ENCODE measurements around the gene PRDM15. TPM values are rescaled to one million over a fixed set of nuclear protein-coding genes. Genes with fewer than 3 reads are reported as not detected.

PRDM15 gene
- total RNA-seq, 1 donor from 2014 or later, result 10.2 TPM

DNA sequence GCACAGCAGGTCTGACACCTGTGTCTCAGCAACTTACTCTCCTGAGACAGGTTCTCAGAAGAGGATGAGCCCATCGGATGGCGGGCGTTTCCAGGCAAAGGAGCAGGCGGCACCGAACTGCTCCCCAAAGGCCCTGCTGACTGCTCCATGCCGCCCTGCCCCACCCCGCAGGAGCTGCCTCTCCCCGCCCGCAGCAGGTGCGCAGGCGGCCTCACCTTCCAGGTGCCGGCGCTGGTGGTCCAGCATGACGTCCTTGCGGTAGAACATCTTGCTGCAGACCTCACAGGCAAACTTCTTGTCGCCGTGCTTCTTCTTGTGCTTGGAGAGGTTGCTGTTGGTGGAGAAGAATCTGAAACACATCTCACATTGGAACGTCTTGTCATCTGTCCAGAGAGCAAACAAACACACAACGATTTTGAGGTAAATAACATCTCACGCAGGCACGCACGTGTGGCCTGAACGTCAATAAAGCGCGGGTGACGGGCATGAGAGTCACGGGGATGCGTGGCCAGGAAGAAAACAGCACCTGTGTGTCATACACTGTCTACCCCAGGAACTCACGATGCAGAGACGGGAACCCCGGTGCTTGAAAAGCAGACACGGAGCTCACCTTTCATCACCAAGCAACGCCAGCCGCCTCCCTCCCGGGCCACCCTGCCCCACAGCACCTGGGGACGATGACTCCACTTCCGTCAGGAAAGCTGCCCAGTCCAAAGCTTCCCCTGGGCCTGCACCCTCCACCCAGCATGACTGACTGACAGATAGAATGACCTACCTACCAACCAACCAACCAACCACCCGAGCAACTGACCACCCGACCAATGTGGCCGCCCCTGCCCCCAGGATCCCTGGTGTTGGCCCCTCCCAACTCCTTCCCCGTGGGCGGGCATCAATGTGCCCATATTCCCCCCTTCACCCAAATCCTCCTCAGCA is 50.9 kb downstream of the PRDM15 start:
- Mint-ChIP-seq H3K27me3 (ENCODE audit: unreplicated experiment) (no peaks in the 10 kb centered on the region), H3K4me1 (ENCODE audit: low read depth, unreplicated experiment) (no peaks in the 10 kb centered on the region), H3K27ac (ENCODE audit: unreplicated experiment) (no peak overlapping the region), H3K9me3 (ENCODE audit: unreplicated experiment) (no peaks in the 10 kb centered on the region), H3K36me3 (ENCODE audit: unreplicated experiment) (no peaks in the 10 kb centered on the region), H3K4me3 (ENCODE audit: unreplicated experiment) (no peak overlapping the region)
- TF ChIP-seq, protein P1, sequence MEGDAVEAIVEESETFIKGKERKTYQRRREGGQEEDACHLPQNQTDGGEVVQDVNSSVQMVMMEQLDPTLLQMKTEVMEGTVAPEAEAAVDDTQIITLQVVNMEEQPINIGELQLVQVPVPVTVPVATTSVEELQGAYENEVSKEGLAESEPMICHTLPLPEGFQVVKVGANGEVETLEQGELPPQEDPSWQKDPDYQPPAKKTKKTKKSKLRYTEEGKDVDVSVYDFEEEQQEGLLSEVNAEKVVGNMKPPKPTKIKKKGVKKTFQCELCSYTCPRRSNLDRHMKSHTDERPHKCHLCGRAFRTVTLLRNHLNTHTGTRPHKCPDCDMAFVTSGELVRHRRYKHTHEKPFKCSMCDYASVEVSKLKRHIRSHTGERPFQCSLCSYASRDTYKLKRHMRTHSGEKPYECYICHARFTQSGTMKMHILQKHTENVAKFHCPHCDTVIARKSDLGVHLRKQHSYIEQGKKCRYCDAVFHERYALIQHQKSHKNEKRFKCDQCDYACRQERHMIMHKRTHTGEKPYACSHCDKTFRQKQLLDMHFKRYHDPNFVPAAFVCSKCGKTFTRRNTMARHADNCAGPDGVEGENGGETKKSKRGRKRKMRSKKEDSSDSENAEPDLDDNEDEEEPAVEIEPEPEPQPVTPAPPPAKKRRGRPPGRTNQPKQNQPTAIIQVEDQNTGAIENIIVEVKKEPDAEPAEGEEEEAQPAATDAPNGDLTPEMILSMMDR (IDR thresholded peaks at IDR 0.05; ENCODE audit: partially characterized antibody, unreplicated experiment), result no peak
- no peak for DNase-seq

DNA sequence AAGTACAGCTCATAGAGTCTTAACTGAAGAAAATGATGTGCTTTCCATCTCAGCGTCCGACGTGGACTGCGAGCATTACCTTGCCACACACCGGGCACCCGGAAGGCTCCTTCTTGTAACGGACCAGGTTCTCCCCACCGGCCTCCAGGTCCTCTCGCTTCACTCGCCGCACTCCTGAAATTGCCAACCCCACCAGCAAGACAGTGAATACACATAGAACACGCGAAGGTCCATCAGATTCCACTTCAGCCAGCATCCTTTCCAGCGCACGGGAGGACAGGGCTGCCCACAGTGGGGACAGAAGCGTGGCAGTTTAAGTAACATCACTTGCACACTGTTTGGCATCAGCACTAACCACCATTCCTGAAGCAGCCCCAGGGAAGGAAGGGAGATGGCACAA is 53.3 kb downstream of the PRDM15 start:
- no peaks in the 10 kb centered on the region for H3K4me1 Mint-ChIP-seq (ENCODE audit: low read depth, unreplicated experiment)
- no peaks in the 10 kb centered on the region for H3K27me3 Mint-ChIP-seq (ENCODE audit: unreplicated experiment)
- no peak overlapping the region for H3K4me3 Mint-ChIP-seq (ENCODE audit: unreplicated experiment)
- DNase-seq, result no peak
- H3K9me3 Mint-ChIP-seq (ENCODE audit: unreplicated experiment), result no peaks in the 10 kb centered on the region
- H3K27ac Mint-ChIP-seq (ENCODE audit: unreplicated experiment), result no peak overlapping the region
- H3K36me3 Mint-ChIP-seq (ENCODE audit: unreplicated experiment), result no peaks in the 10 kb centered on the region
- TF ChIP-seq, protein P1 (IDR thresholded peaks at IDR 0.05; ENCODE audit: partially characterized antibody, unreplicated experiment), result no peak

DNA sequence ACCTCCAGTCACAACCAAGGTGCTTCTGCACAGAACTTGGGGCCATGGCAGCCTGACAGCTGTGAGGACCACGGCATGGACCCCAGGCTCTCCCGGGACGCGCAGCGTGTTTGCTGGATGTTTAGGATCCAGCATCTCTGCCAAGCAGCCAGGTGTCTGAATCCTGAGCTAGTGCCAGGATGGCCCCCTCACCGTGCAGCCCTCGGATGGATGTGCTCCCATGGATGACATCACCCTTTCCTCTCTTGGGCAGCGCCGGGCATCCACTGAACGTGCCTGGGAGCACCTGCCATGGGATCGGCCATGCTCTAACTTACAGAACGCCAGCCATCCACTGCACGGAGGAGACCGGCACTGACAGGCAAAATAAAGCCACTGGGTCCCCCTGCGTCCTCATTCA is 53.9 kb downstream of the PRDM15 start:
- H3K36me3 Mint-ChIP-seq (ENCODE audit: unreplicated experiment), result no peaks in the 10 kb centered on the region
- no peaks in the 10 kb centered on the region for H3K4me1 Mint-ChIP-seq (ENCODE audit: low read depth, unreplicated experiment)
- H3K27me3 Mint-ChIP-seq (ENCODE audit: unreplicated experiment), result no peaks in the 10 kb centered on the region
- no peak overlapping the region for H3K4me3 Mint-ChIP-seq (ENCODE audit: unreplicated experiment)
- H3K9me3 Mint-ChIP-seq (ENCODE audit: unreplicated experiment), result no peaks in the 10 kb centered on the region
- H3K27ac Mint-ChIP-seq (ENCODE audit: unreplicated experiment), result no peak overlapping the region
- TF ChIP-seq, protein P1 (IDR thresholded peaks at IDR 0.05; ENCODE audit: partially characterized antibody, unreplicated experiment), result no peak
- no peak for DNase-seq

DNA sequence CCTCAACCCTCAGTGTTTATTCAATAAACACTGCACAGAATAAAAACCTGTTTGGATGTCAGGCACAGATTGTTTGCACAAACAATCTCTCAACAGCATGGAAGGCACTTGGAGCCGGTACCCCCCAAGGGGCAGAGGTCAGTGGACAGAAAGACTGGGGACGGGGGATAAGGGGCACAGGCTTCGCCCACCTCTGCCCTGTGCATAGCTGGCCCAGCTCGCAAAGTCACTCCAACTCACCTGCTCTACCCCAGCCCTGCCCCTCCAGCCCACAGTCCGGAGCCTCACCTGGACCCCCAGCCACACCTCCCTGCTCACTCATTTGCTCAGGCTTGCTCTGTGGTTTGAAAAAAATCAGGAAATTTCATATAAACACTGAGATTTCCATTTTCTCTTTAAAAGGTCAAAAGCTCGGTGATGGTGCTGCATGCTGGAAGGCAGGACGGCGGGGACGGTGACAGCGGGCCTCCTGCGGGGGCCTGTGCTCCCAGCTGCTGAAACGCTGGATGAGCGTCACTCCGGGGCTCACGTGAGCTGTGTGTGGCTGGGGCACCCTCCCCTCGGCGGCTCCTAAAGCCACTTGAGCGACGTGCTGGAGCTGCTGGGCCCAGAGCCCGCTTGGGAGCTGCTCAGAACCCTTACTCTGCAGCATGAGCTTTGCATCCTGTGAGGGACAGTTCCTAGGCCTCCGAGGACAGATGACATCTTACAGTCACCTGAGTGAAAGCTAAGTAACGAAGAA is 54.5 kb downstream of the PRDM15 start:
- Mint-ChIP-seq H3K36me3 (ENCODE audit: unreplicated experiment) (no peaks in the 10 kb centered on the region), H3K9me3 (ENCODE audit: unreplicated experiment) (no peaks in the 10 kb centered on the region), H3K4me1 (ENCODE audit: low read depth, unreplicated experiment) (no peaks in the 10 kb centered on the region), H3K4me3 (ENCODE audit: unreplicated experiment) (no peak overlapping the region), H3K27ac (ENCODE audit: unreplicated experiment) (no peak overlapping the region), H3K27me3 (ENCODE audit: unreplicated experiment) (no peaks in the 10 kb centered on the region)
- TF ChIP-seq, protein P1 (IDR thresholded peaks at IDR 0.05; ENCODE audit: partially characterized antibody, unreplicated experiment), result no peak
- DNase-seq, result no peak

DNA sequence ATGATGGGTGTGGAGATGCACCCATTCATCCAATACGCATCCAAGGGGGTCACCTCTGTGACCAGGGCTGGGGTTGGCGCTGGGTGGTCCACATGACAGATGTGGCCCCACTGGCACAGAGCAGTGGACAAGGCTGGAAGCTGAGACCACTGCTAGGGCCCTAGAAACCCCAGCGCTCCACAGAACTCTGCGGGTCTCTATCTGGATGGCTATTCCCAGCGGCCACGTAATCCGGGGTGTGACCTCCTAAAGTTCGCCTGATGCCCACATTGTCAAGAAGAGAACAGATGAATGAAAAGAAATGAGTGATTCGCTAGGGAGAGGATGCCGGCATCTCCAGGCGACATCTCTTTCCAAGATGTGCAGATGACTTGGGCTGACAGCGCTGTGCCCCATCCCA is 55.2 kb downstream of the PRDM15 start:
- TF ChIP-seq, protein P1 (IDR thresholded peaks at IDR 0.05; ENCODE audit: partially characterized antibody, unreplicated experiment), result no peak
- H3K9me3 Mint-ChIP-seq (ENCODE audit: unreplicated experiment), result no peaks in the 10 kb centered on the region
- H3K4me3 Mint-ChIP-seq (ENCODE audit: unreplicated experiment), result no peak overlapping the region
- no peaks in the 10 kb centered on the region for H3K4me1 Mint-ChIP-seq (ENCODE audit: low read depth, unreplicated experiment)
- no peak for DNase-seq
- H3K27me3 Mint-ChIP-seq (ENCODE audit: unreplicated experiment), result no peaks in the 10 kb centered on the region
- no peak overlapping the region for H3K27ac Mint-ChIP-seq (ENCODE audit: unreplicated experiment)
- H3K36me3 Mint-ChIP-seq (ENCODE audit: unreplicated experiment), result no peaks in the 10 kb centered on the region
